ENCODE data around the gene SPDYE16.
"Not testable (repeated sequence)": the region's sequence is repeated elsewhere in the genome, so short reads cannot be mapped to it uniquely, and the experiment has no call there.

Gene SPDYE16

GRCh38 chr7:76504351-76505167, 38.5 kb downstream of the SPDYE16 start:
- not testable (repeated sequence) for DNase-seq

GRCh38 chr7:76503244-76503643, 39.9 kb downstream of the SPDYE16 start:
- DNase-seq: not testable (repeated sequence)

- DNase-seq: not testable (repeated sequence)
Measured at GRCh38 chr7:76502836-76503235, 40.3 kb downstream of the SPDYE16 start.

GRCh38 chr7:76502224-76502623, 40.9 kb downstream of the SPDYE16 start:
- DNase-seq: not testable (repeated sequence)

- not testable (repeated sequence) for DNase-seq
Measured at GRCh38 chr7:76499924-76500241, 43.2 kb downstream of the SPDYE16 start.

- DNase-seq: not testable (repeated sequence)
Measured at GRCh38 chr7:76499201-76499923, 43.7 kb downstream of the SPDYE16 start.

GRCh38 chr7:76498583-76499200, 44.4 kb downstream of the SPDYE16 start:
- not testable (repeated sequence) for DNase-seq

- not testable (repeated sequence) for DNase-seq
Measured at GRCh38 chr7:76497918-76498582, 45.0 kb downstream of the SPDYE16 start.

GRCh38 chr7:76495717-76496116, 47.4 kb downstream of the SPDYE16 start:
- not testable (repeated sequence) for DNase-seq

GRCh38 chr7:76492139-76492538, 51.0 kb downstream of the SPDYE16 start:
- DNase-seq: not testable (repeated sequence)

- DNase-seq: not testable (repeated sequence)
Measured at GRCh38 chr7:76487969-76488368, 55.1 kb downstream of the SPDYE16 start.

- DNase-seq: not testable (repeated sequence)
Measured at GRCh38 chr7:76486618-76487017, 56.5 kb downstream of the SPDYE16 start.

- not testable (repeated sequence) for DNase-seq
Measured at GRCh38 chr7:76485822-76486610, 57.1 kb downstream of the SPDYE16 start.

- not testable (repeated sequence) for DNase-seq
Measured at GRCh38 chr7:76484456-76484855, 58.6 kb downstream of the SPDYE16 start.

GRCh38 chr7:76483081-76483480, 60.0 kb downstream of the SPDYE16 start:
- not testable (repeated sequence) for DNase-seq

- DNase-seq: not testable (repeated sequence)
Measured at GRCh38 chr7:76482660-76483059, 60.4 kb downstream of the SPDYE16 start.
